ENCODE results near the gene STK11.

The STK11 gene

DNA sequence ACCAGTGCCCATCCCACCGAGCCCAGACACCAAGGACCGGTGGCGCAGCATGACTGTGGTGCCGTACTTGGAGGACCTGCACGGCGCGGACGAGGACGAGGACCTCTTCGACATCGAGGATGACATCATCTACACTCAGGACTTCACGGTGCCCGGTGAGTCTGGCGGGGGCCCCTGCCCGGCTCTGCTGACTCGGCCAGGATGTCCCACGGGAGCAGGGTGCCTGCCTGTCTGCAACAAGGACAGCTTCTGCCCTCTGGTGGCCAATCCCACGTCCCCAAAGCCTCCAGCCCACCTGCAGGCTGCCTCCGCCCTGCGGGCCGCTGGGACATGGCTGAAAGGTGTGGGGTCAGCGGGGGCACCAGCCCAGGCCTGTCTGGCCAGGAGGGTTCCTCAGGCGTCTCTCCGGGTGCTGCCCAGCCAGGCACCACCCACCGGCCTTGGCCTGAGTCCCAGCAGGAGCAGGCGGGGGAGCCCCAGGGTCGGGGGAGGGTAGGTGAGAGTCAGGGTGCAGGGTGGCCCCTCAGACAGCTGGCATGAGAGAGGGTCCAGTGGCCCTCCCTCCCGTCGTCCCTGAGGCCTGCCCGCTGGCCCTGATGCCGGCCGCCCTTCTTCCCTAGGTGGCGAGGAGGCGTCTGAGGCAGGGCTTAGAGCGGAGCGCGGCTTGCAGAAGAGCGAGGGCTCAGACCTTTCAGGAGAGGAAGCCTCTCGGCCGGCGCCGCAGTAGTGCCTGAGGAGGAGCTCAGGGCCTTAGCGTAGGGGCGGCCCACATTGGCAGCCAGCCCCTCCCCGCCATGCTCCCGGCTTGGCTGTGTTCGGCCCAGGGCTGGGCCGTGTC, 17.7 kb downstream of the STK11 start:
- DNase-seq (ENCODE audit: low read depth, low spot score), result no peak
- H3K27ac ChIP-seq, result no peak overlapping the region

GRCh38 chr19:1224047-1224825, 18.7 kb downstream of the STK11 start:
- DNase-seq (ENCODE audit: low read depth, low spot score), result no peak
- H3K27ac ChIP-seq, result no peak overlapping the region

- H3K27ac ChIP-seq, result no peak overlapping the region
- no peak for DNase-seq (ENCODE audit: low read depth, low spot score)
These were observed 19.3 kb downstream of the STK11 start for GRCh38 chr19:1224847-1225246.

DNA sequence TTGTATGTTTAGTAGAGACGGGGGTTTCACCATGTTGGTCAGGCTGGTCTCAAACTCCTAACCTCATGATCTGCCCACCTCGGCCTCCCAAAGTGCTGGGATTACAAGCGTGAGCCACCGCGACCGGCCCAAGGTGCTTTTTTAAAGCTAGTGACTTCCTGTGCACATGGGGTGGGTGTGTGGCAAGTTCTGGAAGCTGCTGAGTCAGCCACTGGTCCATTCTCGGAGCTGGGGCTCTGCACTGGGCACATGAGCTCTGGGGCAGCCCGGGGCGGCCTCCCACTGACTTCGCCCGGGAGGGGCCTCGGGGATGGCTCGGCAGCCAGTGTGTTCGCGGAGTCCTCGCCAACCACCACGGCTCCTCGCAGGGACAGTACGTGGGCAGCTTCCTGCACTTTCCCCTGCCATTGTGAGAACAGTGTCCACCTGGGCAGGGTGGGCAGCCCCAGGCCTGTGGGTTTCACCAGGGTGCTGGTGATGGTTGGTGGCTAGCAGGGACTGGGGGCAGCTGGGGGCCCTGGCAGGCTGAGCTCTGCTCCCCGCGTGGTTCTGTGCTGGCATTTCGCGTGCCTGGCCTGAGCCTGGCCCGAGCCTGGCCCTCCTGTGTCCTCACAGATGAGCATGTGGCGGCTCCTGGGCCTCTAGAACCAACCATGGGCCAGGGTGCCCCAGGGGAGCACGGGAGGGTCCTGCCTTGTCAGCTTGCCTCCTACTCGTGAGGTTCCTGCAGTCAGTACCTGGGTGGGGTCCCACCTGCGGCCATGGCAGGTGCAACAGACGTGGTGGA, 20.1 kb downstream of the STK11 start:
- no peak overlapping the region for H3K27ac ChIP-seq
- DNase-seq (ENCODE audit: low read depth, low spot score), result no peak

DNA sequence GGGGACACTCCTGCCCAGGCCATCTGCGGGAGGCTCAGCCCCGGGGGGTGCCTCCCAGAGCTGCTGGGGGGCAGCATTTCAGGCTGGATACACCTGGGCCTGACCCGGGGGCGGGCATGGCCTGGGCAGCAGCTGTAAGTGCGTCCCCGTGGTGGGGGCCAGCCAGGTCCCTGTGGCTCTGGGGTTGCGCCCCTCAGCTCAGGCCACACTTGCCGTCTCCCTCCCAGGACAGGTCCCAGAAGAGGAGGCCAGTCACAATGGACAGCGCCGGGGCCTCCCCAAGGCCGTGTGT, 20.6 kb downstream of the STK11 start:
- no peak overlapping the region for H3K27ac ChIP-seq
- no peak for DNase-seq (ENCODE audit: low read depth, low spot score)

DNA sequence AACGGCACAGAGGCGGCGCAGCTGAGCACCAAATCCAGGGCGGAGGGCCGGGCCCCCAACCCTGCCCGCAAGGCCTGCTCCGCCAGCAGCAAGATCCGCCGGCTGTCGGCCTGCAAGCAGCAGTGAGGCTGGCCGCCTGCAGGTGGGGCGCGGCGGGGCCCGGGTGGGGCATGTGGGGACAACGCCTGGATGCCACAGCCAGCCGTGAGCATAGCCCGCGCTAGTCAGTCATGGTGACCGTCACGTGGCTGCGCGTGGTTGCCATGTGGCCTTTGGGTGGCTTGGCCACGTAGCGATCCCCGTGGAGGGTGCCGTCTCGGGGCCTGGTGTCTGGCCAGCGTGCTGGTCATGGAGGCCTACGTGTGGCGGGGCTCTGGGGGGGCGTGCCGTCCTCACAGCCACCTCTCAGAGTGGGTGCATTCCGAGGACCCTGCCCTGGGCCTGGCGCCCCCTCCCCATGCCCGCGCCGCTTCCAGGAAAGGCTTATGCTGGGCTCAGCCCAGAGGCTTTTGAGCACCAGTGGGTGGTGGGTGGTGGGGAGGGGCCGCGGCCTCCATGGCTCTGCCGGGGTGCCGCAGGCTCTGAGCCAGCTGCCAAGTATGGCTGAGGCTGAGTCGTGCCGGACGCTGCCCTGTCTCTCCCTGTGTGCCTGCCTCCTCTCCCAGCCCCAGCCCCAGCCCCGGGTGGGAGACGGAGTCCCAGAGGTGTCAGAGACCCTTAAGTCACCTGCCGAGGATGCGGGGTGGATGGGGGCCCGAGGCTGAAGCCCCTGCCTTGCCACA, 21.1 kb downstream of the STK11 start:
- no peak for DNase-seq (ENCODE audit: low read depth, low spot score)

DNA sequence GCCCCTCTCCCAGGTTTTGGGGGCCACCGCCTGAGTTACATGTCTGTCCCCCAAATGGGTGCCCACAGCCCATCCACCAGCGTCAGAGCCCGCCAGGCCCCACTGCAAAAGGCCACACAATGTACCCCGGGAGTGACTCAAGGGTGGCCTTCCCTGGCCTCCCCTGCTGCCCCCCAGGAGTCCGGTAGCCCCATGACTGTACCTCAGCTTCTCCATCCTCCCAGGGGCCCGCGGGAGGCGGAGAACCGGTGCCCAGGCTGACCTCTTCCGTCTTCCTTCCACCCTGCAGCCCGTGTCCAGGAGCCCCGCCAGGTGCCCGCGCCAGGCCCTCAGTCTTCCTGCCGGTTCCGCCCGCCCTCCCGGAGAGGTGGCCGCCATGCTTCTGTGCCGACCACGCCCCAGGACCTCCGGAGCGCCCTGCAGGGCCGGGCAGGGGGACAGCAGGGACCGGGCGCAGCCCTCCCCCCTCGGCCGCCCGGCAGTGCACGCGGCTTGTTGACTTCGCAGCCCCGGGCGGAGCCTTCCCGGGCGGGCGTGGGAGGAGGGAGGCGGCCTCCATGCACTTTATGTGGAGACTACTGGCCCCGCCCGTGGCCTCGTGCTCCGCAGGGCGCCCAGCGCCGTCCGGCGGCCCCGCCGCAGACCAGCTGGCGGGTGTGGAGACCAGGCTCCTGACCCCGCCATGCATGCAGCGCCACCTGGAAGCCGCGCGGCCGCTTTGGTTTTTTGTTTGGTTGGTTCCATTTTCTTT, 21.9 kb downstream of the STK11 start:
- DNase-seq (ENCODE audit: low read depth, low spot score), result no peak
- H3K27ac ChIP-seq, result no peak overlapping the region

More for the DNA sequence above, 21.1 kb downstream of the STK11 start:
- no peak overlapping the region for H3K27ac ChIP-seq

GRCh38 chr19:1228161-1228957, 22.8 kb downstream of the STK11 start:
- DNase-seq (ENCODE audit: low read depth, low spot score), result no peak
- no peak overlapping the region for H3K27ac ChIP-seq

DNA sequence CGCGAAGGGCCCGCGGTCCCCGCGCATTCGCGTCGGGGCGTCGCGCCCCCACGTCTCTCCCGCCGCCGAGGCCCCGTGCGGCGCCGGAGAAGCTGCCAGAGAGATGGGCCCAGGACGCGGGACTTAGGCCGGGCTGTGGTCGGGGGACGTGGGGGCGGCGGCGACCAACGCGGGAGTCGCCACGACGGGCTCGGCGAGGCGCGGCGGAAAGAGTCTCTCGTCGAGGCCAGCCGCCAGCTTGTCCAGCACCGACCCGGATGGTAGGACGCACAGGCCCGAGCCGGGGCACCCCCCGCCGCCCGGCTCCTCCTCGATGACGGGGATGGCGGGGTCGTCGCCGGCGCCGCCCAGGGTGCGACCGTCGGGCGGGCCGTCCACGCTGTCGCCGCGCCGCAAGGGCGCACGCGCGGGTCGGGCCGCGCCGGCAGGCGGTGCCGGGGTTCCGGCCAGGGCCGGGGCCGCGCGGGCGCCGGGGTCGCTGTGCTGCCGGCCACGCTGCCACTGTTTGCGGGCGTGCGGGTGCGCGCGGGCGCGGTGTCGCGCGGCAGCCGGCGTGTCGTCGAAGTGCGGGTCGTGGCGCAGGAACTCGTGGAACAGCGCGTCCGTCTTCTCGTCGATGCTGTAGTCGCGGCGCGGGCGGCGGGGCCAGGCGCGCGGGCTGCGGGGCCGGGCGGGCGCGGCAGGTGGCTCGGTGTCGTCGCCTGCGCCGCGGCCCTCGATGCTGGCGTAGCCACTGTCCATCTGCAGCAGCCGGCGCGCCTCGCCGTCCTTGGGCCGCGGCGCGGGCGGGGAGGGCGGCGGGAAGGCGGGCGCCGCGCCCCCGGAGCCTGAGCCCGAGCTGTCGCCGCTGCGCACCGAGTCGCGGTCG, 23.7 kb downstream of the STK11 start:
- DNase-seq (ENCODE audit: low read depth, low spot score), result no peak

DNA sequence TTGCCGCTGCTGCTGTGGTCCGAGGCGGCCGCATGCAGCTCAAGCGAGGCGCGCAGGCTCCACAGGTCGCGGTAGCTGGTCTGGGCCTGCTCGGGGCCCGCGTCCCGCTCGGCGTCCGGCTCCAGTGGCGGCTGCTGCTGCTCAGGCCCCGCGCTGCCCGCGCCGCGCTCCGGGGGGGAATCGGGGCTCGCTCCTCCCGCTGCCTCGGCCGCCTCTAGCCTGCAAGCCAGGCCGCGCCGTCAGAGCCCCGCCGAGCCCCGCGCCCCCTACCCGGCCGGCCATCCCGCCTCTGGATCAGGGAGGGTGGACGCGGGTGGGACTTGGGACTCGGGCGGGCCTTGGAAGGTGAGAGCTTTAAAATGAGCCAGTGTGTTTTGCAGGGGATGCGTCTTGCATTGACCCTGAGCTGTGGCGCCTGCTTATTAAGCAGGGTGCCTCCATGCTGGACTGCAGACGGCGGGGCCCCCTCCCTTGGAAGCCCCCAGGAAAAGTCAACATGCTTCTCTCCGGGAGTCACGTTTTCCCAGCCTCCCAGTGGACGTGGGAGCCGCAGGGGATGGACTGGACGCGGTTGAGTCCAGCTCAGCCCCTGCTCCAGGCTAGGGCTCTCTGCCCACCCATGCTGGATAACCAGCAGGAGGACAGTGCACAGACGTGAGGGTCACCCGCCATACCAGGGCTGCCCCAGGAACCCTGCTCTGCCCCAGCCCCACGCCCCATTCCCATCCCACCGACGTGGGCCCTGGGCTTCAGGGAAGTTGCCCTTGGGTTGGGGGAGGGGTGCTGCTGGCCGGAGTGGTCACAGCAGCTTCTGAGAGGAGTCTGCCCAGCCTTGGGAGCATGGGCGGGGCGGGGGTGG, 24.6 kb downstream of the STK11 start:
- DNase-seq (ENCODE audit: low read depth, low spot score), result no peak
- H3K27ac ChIP-seq, result no peak overlapping the region

More for the DNA sequence above, 23.7 kb downstream of the STK11 start:
- H3K27ac ChIP-seq, result no peak overlapping the region

DNA sequence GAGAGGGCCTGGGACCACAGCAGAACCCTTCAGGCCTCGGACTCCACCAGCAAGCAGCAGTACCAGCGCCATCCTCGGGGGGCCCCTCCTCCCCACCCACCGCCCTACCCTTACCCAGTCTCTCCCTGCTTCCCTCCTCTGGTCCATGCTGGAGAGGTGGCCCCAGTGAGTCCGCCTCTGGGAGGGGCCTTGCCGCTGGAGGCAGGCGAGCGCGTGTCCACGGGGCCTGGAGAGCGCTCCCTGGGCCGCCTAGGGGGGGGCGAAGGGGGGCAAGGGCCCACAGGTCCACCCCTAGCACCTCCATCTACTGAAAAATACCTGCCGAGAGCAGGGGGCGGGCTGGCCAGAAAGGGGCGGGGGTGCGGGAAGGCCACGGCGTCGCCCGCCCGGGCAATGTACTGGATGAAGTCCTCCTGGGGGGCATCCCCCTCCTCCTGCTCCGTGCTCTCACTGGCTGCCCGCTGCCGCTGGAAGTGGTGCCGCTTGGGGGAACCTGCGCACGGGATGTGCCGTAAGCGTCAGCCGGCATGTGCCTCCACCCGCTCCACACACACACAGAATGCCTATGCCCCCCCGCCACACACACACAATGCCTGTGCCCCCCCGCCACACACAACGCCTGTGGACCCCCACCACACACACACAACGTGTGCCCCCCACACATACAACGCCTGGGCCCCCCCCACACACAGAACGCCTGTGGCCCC, 25.4 kb downstream of the STK11 start:
- DNase-seq (ENCODE audit: low read depth, low spot score), result no peak
- H3K27ac ChIP-seq, result no peak overlapping the region

- H3K27ac ChIP-seq, result peak overlapping the region; percentile 22
- DNase-seq (ENCODE audit: low read depth, low spot score), result no peak
These were observed 26.4 kb downstream of the STK11 start for GRCh38 chr19:1231729-1232637.

DNA sequence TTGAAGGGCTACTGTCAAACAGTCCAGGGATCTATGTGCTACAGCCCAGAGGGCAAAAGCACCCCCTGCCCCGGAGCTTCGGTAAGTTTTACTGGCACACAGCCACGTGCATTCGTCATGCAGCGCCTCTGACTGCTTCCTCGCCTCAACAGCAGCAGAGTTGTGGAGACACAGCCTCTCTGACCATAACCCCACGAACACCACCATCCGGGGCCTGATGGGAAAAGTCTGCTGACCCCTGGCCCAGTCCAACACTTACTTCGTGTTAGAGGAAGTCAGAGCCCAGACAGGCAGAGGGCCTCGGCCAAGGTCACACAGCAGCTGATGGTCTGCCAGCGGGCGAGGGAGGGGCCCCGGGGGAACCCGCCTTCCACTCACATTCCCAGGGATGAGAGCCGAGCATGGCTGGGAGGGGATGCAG, 27.1 kb downstream of the STK11 start:
- no peak for DNase-seq (ENCODE audit: low read depth, low spot score)
- peak overlapping the region; percentile 22 for H3K27ac ChIP-seq

GRCh38 chr19:1233115-1233667, 27.6 kb downstream of the STK11 start:
- no peak overlapping the region for H3K27ac ChIP-seq
- no peak for DNase-seq (ENCODE audit: low read depth, low spot score)
